GM23338 (cell line): ENCODE measurements around the gene SH2D5. TPM values are rescaled to one million over a fixed set of nuclear protein-coding genes. Genes with fewer than 3 reads are reported as not detected.

Experiments
- ATAC-seq: fragments of 200-7000 bp; cut with Tn5 transposase; 3 replicates; pipeline ENCODE4 v1.9.1; 2020
- DNase-seq: peaks from one replicate; pipeline ENCODE4 v3.0.0-alpha.2; 2015; ENCODE audit warnings: low spot score
- H2AFZ ChIP-seq: fragments of 200-600 bp; sonication (generic); 2 replicates; pipeline ENCODE4 v1.8.0; 2016; ENCODE audit warnings: antibody characterized with exemption, mild to moderate bottlenecking, moderate library complexity
- H3F3A ChIP-seq: fragments of 200-600 bp; sonication (generic); replicated peaks from 2 replicates; pipeline ENCODE4 v1.8.0; 2017; ENCODE audit warnings: antibody characterized with exemption, mixed run types, low read depth
- H3K27ac ChIP-seq: fragments of 200-600 bp; sonication (generic); 2 replicates; pipeline ENCODE4 v1.6.1; 2016; ENCODE audit warnings: low read depth
- H3K27me3 ChIP-seq: fragments of 200-600 bp; sonication (generic); 2 replicates; pipeline ENCODE4 v1.8.0; 2016; ENCODE audit warnings: mild to moderate bottlenecking, mixed run types, moderate library complexity; ENCODE audit not compliant: insufficient read depth
- H3K36me3 ChIP-seq: fragments of 200-600 bp; sonication (generic); 2 replicates; pipeline ENCODE4 v1.8.0; 2016; ENCODE audit warnings: mild to moderate bottlenecking; ENCODE audit not compliant: insufficient read depth
- H3K4me1 ChIP-seq: fragments of 200-600 bp; sonication (generic); 2 replicates; pipeline ENCODE4 v1.8.0; 2016; ENCODE audit warnings: mild to moderate bottlenecking, moderate library complexity; ENCODE audit not compliant: insufficient read depth
- H3K4me2 ChIP-seq: fragments of 200-600 bp; sonication (generic); 2 replicates; pipeline ENCODE4 v1.7.1; 2017; ENCODE audit warnings: mixed run types
- H3K4me3 ChIP-seq: fragments of 200-600 bp; sonication (generic); 2 replicates; pipeline ENCODE4 v1.6.1; 2016; ENCODE audit warnings: mixed run types
- H3K79me2 ChIP-seq: fragments of 200-600 bp; sonication (generic); replicated peaks from 2 replicates; pipeline ENCODE4 v1.8.0; 2017; ENCODE audit warnings: mild to moderate bottlenecking; ENCODE audit not compliant: insufficient read depth
- H3K9me2 ChIP-seq: fragments of 200-600 bp; sonication (generic); 2 replicates; pipeline ENCODE4 v1.8.0; 2017; ENCODE audit not compliant: insufficient read depth
- H4K20me1 ChIP-seq: fragments of 200-600 bp; sonication (generic); replicated peaks from 2 replicates; pipeline ENCODE4 v1.8.0; 2017; ENCODE audit warnings: mild to moderate bottlenecking; ENCODE audit not compliant: insufficient read depth
- H3K27ac Mint-ChIP-seq: 2 replicates; pipeline ENCODE4 v1.8.0; 2020; ENCODE audit warnings: inconsistent platforms, mild to moderate bottlenecking, moderate library complexity, mixed read lengths
- H3K27me3 Mint-ChIP-seq: 3 replicates; pipeline ENCODE4 v1.8.0; 2022; ENCODE audit warnings: low read depth, mild to moderate bottlenecking, moderate library complexity, mixed read lengths, inconsistent platforms; ENCODE audit not compliant: insufficient read depth, poor library complexity
- H3K36me3 Mint-ChIP-seq: 3 replicates; pipeline ENCODE4 v1.8.0; 2021; ENCODE audit warnings: low read depth, mild to moderate bottlenecking, inconsistent platforms, moderate library complexity, mixed read lengths
- H3K4me1 Mint-ChIP-seq: 3 replicates; pipeline ENCODE4 v1.8.0; 2020; ENCODE audit warnings: mild to moderate bottlenecking, inconsistent platforms, mixed read lengths
- H3K4me3 Mint-ChIP-seq: 3 replicates; pipeline ENCODE4 v1.8.0; 2021; ENCODE audit warnings: moderate library complexity, mild to moderate bottlenecking, inconsistent platforms, mixed read lengths
- H3K9me3 Mint-ChIP-seq: 3 replicates; pipeline ENCODE4 v1.8.0; 2020; ENCODE audit warnings: moderate library complexity, mild to moderate bottlenecking, inconsistent platforms, mixed read lengths
- CREB1 ChIP-seq: fragments of 250-450 bp; sonication (Bioruptor Pico); IDR thresholded peaks from 2 replicates; pipeline ENCODE4 v1.5.0; 2020; ENCODE audit warnings: low read depth, mild to moderate bottlenecking, moderate library complexity
- EZH2 ChIP-seq: fragments of 200-600 bp; sonication (generic); IDR thresholded peaks from one replicate; pipeline ENCODE4 v1.8.0; 2017; ENCODE audit warnings: antibody characterized with exemption, mild to moderate bottlenecking, low read depth; ENCODE audit not compliant: unreplicated experiment
- EZH2phosphoT487 ChIP-seq: fragments of 200-600 bp; sonication (generic); IDR thresholded peaks from one replicate; pipeline ENCODE4 v1.8.1; 2018; ENCODE audit warnings: antibody characterized with exemption; ENCODE audit not compliant: unreplicated experiment
- JUNB ChIP-seq: IDR thresholded peaks from one replicate; pipeline ENCODE4 v1.6.1; 2016; ENCODE audit warnings: antibody characterized with exemption; ENCODE audit not compliant: unreplicated experiment
- NANOG ChIP-seq: IDR thresholded peaks from 2 replicates; pipeline ENCODE4 v1.6.1; 2016; ENCODE audit warnings: antibody characterized with exemption, borderline replicate concordance
- POLR2AphosphoS5 ChIP-seq: IDR thresholded peaks from 2 replicates; pipeline ENCODE4 v1.6.1; 2016; ENCODE audit warnings: antibody characterized with exemption, low read depth
- STAT1 ChIP-seq: IDR thresholded peaks from one replicate; pipeline ENCODE4 v1.6.1; 2016; ENCODE audit warnings: antibody characterized with exemption; ENCODE audit not compliant: unreplicated experiment
- ZNF114 ChIP-seq: fragments of 250-450 bp; sonication (Bioruptor Pico); IDR thresholded peaks from 2 replicates; pipeline ENCODE4 v1.5.0; 2020; ENCODE audit warnings: mild to moderate bottlenecking, moderate library complexity
- ZNF331 ChIP-seq: fragments of 250-450 bp; sonication (Bioruptor Pico); IDR thresholded peaks from 2 replicates; pipeline ENCODE4 v1.5.0; 2020; ENCODE audit warnings: low read depth, mild to moderate bottlenecking, moderate library complexity
- ZNF462 ChIP-seq: fragments of 250-450 bp; sonication (Bioruptor Pico); IDR thresholded peaks from 2 replicates; pipeline ENCODE4 v1.5.0; 2020; ENCODE audit warnings: mild to moderate bottlenecking, moderate library complexity
- polyA plus RNA-seq: library from polyadenylated mRNA; unstranded; fragments of >200 nt; fragmentation: Nextera tagmentation; extraction: Ambion mirVana; gene quantifications from 2 replicates; pipeline ENCODE4 v1.2.1, GENCODE V29; 2016
- total RNA-seq: library from RNA; depleted of rRNA; stranded (reverse); fragments of >200 nt; shearing (Covaris generic); gene quantifications from 2 replicates; pipeline ENCODE4 v1.2.3, GENCODE V29; 2014
- TF ChIP-seq, protein P1 (sequence below), 2 experiments: fragments of 200-600 bp in 1 of 2; sonication (generic) in 1 of 2; conservative IDR thresholded peaks; 2 replicates each; pipeline versions ENCODE4 v1.5.1 to v1.6.1; 2016 to 2017; ENCODE audit warnings: antibody characterized with exemption in 2 of 2, low read depth in 2 of 2, mild to moderate bottlenecking in 2 of 2, moderate library complexity in 1 of 2
- TF ChIP-seq, protein P2 (sequence below): IDR thresholded peaks from 2 replicates; pipeline ENCODE4 v1.6.1; 2016; ENCODE audit warnings: antibody characterized with exemption
- TF ChIP-seq, protein P3 (sequence below): IDR thresholded peaks from one replicate; pipeline ENCODE4 v1.6.1; 2018; ENCODE audit warnings: antibody characterized with exemption; ENCODE audit not compliant: unreplicated experiment

The SH2D5 gene
- total and polyA plus RNA-seq, 2 experiments from 2014 or later = 5.0 to 24.8 TPM

DNA sequence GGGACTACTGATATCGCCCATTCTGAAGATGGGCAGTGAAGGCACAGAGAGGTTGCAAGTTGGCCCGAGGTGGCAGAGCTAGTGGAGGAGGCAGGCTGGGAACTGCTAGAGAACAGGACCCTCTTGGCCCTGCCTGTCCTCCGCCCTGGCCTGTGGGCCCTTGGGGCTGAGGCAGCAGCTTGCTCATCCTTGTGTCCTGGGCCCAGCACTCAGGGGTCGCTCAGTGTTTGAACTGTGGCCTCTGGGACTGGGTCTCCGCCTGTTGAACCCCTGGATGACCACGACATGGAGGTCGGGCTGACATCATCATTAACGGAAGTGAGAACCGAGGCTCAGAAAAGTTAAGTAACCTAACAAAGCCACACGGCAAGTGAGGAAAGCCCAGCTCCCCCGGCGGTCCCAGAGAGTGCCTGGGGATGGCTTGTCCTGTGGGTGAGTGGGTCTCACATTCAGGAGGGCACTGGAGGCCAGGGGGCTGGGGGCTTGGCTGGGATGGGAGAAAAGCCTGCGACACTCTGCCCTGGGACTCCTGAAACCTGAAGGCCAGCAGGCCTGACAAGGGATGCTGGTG lies 48.4 kb downstream of the SH2D5 start:
- H3K27ac ChIP-seq = no peak overlapping the region
- no peak overlapping the region for H3K27ac Mint-ChIP-seq
- no peaks in the 10 kb centered on the region for H3F3A ChIP-seq
- H3K4me3 Mint-ChIP-seq = no peak overlapping the region
- peaks cover 19% of the 10 kb centered on the region for H3K36me3 Mint-ChIP-seq
- H3K36me3 ChIP-seq = no peaks in the 10 kb centered on the region
- H3K9me2 ChIP-seq = no peaks in the 10 kb centered on the region
- H3K79me2 ChIP-seq = no peaks in the 10 kb centered on the region
- H4K20me1 ChIP-seq = no peaks in the 10 kb centered on the region
- no peak overlapping the region for H3K4me2 ChIP-seq
- ATAC-seq (no peak), DNase-seq (no peak)
- peaks cover 4% of the 10 kb centered on the region; the same call in 2 of the 3 replicates for H3K4me1 Mint-ChIP-seq
- no peaks in the 10 kb centered on the region for H3K27me3 ChIP-seq
- peaks cover 2% of the 10 kb centered on the region; the same call in 1 of the 3 replicates for H3K9me3 Mint-ChIP-seq
- H3K4me1 ChIP-seq = no peaks in the 10 kb centered on the region
- TF ChIP-seq NANOG (no peak), EZH2 (no peak), STAT1 (no peak), EZH2phosphoT487 (no peak), ZNF331 (CRISPR knock-in tag) (no peak), ZNF114 (CRISPR knock-in tag) (no peak), POLR2AphosphoS5 (no peak), ZNF462 (no peak), JUNB (no peak), CREB1 (CRISPR knock-in tag) (no peak)
- TF ChIP-seq, protein P1, sequence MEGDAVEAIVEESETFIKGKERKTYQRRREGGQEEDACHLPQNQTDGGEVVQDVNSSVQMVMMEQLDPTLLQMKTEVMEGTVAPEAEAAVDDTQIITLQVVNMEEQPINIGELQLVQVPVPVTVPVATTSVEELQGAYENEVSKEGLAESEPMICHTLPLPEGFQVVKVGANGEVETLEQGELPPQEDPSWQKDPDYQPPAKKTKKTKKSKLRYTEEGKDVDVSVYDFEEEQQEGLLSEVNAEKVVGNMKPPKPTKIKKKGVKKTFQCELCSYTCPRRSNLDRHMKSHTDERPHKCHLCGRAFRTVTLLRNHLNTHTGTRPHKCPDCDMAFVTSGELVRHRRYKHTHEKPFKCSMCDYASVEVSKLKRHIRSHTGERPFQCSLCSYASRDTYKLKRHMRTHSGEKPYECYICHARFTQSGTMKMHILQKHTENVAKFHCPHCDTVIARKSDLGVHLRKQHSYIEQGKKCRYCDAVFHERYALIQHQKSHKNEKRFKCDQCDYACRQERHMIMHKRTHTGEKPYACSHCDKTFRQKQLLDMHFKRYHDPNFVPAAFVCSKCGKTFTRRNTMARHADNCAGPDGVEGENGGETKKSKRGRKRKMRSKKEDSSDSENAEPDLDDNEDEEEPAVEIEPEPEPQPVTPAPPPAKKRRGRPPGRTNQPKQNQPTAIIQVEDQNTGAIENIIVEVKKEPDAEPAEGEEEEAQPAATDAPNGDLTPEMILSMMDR (conservative IDR thresholded peaks at IDR 0.05; ENCODE audit: low read depth in 2 of 2) = no peak
- TF ChIP-seq, protein P2, sequence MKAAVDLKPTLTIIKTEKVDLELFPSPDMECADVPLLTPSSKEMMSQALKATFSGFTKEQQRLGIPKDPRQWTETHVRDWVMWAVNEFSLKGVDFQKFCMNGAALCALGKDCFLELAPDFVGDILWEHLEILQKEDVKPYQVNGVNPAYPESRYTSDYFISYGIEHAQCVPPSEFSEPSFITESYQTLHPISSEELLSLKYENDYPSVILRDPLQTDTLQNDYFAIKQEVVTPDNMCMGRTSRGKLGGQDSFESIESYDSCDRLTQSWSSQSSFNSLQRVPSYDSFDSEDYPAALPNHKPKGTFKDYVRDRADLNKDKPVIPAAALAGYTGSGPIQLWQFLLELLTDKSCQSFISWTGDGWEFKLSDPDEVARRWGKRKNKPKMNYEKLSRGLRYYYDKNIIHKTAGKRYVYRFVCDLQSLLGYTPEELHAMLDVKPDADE = no peak
- TF ChIP-seq, protein P3, sequence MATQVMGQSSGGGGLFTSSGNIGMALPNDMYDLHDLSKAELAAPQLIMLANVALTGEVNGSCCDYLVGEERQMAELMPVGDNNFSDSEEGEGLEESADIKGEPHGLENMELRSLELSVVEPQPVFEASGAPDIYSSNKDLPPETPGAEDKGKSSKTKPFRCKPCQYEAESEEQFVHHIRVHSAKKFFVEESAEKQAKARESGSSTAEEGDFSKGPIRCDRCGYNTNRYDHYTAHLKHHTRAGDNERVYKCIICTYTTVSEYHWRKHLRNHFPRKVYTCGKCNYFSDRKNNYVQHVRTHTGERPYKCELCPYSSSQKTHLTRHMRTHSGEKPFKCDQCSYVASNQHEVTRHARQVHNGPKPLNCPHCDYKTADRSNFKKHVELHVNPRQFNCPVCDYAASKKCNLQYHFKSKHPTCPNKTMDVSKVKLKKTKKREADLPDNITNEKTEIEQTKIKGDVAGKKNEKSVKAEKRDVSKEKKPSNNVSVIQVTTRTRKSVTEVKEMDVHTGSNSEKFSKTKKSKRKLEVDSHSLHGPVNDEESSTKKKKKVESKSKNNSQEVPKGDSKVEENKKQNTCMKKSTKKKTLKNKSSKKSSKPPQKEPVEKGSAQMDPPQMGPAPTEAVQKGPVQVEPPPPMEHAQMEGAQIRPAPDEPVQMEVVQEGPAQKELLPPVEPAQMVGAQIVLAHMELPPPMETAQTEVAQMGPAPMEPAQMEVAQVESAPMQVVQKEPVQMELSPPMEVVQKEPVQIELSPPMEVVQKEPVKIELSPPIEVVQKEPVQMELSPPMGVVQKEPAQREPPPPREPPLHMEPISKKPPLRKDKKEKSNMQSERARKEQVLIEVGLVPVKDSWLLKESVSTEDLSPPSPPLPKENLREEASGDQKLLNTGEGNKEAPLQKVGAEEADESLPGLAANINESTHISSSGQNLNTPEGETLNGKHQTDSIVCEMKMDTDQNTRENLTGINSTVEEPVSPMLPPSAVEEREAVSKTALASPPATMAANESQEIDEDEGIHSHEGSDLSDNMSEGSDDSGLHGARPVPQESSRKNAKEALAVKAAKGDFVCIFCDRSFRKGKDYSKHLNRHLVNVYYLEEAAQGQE = no peak
- peaks cover 6% of the 10 kb centered on the region for H3K27me3 Mint-ChIP-seq
- H3K4me3 ChIP-seq = no peak overlapping the region
- H2AFZ ChIP-seq = no peak overlapping the region
